Neuronal stem cell (in vitro differentiated cells): Measurements from ENCODE around the gene KLHL6.
"Not testable (repeated sequence)": the region's sequence is repeated elsewhere in the genome, so short reads cannot be mapped to it uniquely, and the experiment has no call there.

Source experiments
- DNase-seq: peaks from one replicate; pipeline ENCODE4 v3.0.0-alpha.2; 2013; ENCODE audit warnings: low spot score
- H2AFZ ChIP-seq: one replicate; pipeline ENCODE4 v1.6.1; 2013; ENCODE audit warnings: mild to moderate bottlenecking, low read length, inconsistent platforms
- H2AK5ac ChIP-seq: 2 replicates; pipeline ENCODE4 v1.6.1; 2013; ENCODE audit warnings: low read depth, mild to moderate bottlenecking, inconsistent platforms, low read length, moderate library complexity, mixed read lengths
- H2BK120ac ChIP-seq: 2 replicates; pipeline ENCODE4 v1.6.1; 2013; ENCODE audit warnings: low read depth, mild to moderate bottlenecking, inconsistent platforms, low read length, moderate library complexity, mixed read lengths
- H2BK12ac ChIP-seq: one replicate; pipeline ENCODE4 v1.6.1; 2013; ENCODE audit warnings: low read length, inconsistent platforms
- H2BK15ac ChIP-seq: 2 replicates; pipeline ENCODE4 v1.6.1; 2013; ENCODE audit warnings: mild to moderate bottlenecking, low read length, inconsistent platforms, mixed read lengths
- H2BK5ac ChIP-seq: one replicate; pipeline ENCODE4 v1.6.1; 2013; ENCODE audit warnings: inconsistent platforms, mild to moderate bottlenecking, low read length, moderate library complexity
- H3K14ac ChIP-seq: one replicate; pipeline ENCODE4 v1.6.1; 2013; ENCODE audit warnings: low read length, inconsistent platforms
- H3K18ac ChIP-seq: 2 replicates; pipeline ENCODE4 v1.6.1; 2013; ENCODE audit warnings: low read length, inconsistent platforms
- H3K23ac ChIP-seq: 2 replicates; pipeline ENCODE4 v1.6.1; 2013; ENCODE audit warnings: low read depth, mild to moderate bottlenecking, mixed read lengths, low read length, inconsistent platforms; ENCODE audit not compliant: poor library complexity
- H3K27ac ChIP-seq: replicated peaks from 3 replicates; pipeline ENCODE4 v1.5.1; 2013; ENCODE audit warnings: low read length, inconsistent platforms
- H3K27me3 ChIP-seq, 3 experiments: 2 replicates each; pipeline ENCODE4 v1.6.1; 2013; ENCODE audit warnings: low read length in 3 of 3, mild to moderate bottlenecking in 2 of 3, inconsistent platforms in 1 of 3, low read depth in 1 of 3, mixed read lengths in 1 of 3, moderate library complexity in 1 of 3; ENCODE audit not compliant: control insufficient read depth in 3 of 3, insufficient read depth in 3 of 3
- H3K36me3 ChIP-seq, 2 donors: replicated peaks in 1 of 2; 2 replicates each; pipeline ENCODE4 v1.6.1; 2013; ENCODE audit warnings: low read length in 2 of 2; ENCODE audit not compliant: control insufficient read depth in 2 of 2, insufficient read depth in 2 of 2
- H3K4ac ChIP-seq: 2 replicates; pipeline ENCODE4 v1.6.1; 2013; ENCODE audit warnings: inconsistent platforms, mild to moderate bottlenecking, low read length, moderate library complexity
- H3K4me1 ChIP-seq, 2 donors: 1 replicate in 1 of 2; 2 replicates in 1 of 2; pipeline ENCODE4 v1.6.1; 2013; ENCODE audit warnings: low read length in 2 of 2, low read depth in 1 of 2; ENCODE audit not compliant: control insufficient read depth in 2 of 2, insufficient read depth in 1 of 2
- H3K4me2 ChIP-seq: one replicate; pipeline ENCODE4 v1.6.1; 2013; ENCODE audit warnings: mild to moderate bottlenecking, low read length, inconsistent platforms; ENCODE audit not compliant: insufficient read depth, poor library complexity, severe bottlenecking
- H3K4me3 ChIP-seq, 2 donors: 2 replicates each; pipeline ENCODE4 v1.5.1; 2013; ENCODE audit warnings: low read length in 2 of 2, mild to moderate bottlenecking in 2 of 2, inconsistent platforms in 1 of 2, moderate library complexity in 1 of 2
- H3K79me1 ChIP-seq: one replicate; pipeline ENCODE4 v1.6.1; 2013; ENCODE audit warnings: low read depth, mild to moderate bottlenecking, inconsistent platforms, low read length, moderate library complexity
- H3K9ac ChIP-seq: one replicate; pipeline ENCODE4 v1.6.1; 2013; ENCODE audit warnings: mild to moderate bottlenecking, low read depth, low read length, inconsistent platforms; ENCODE audit not compliant: poor library complexity
- H3K9me3 ChIP-seq, 2 donors: replicated peaks in 1 of 2; 2 replicates each; pipeline versions ENCODE3 to v1.6.1; 2013; ENCODE audit warnings: low read length in 2 of 2, mild to moderate bottlenecking in 2 of 2, inconsistent platforms in 1 of 2, low read depth in 1 of 2, mixed read lengths in 1 of 2, moderate library complexity in 1 of 2; ENCODE audit not compliant: control insufficient read depth in 2 of 2, insufficient read depth in 1 of 2
- H4K8ac ChIP-seq: one replicate; pipeline ENCODE4 v1.6.1; 2013; ENCODE audit warnings: low read depth, mild to moderate bottlenecking, inconsistent platforms, low read length, moderate library complexity
- H4K91ac ChIP-seq: one replicate; pipeline ENCODE4 v1.6.1; 2013; ENCODE audit warnings: low read length, low read depth, mild to moderate bottlenecking, inconsistent platforms; ENCODE audit not compliant: poor library complexity
- WGBS, 2 donors: extraction: QIAGEN DNeasy Blood & Tissue Kit; methylation state at CpG; one replicate each; pipeline ENCODE4 v1.1.7; 2013; ENCODE audit warnings: missing lambda C conversion rate in 2 of 2, mixed read lengths in 1 of 2; ENCODE audit not compliant: insufficient read length in 2 of 2, insufficient replicate concordance in 1 of 2; ENCODE audit errors: extremely low coverage in 2 of 2; 5-methylcytosine and 5-hydroxymethylcytosine counted together

Gene KLHL6

DNA sequence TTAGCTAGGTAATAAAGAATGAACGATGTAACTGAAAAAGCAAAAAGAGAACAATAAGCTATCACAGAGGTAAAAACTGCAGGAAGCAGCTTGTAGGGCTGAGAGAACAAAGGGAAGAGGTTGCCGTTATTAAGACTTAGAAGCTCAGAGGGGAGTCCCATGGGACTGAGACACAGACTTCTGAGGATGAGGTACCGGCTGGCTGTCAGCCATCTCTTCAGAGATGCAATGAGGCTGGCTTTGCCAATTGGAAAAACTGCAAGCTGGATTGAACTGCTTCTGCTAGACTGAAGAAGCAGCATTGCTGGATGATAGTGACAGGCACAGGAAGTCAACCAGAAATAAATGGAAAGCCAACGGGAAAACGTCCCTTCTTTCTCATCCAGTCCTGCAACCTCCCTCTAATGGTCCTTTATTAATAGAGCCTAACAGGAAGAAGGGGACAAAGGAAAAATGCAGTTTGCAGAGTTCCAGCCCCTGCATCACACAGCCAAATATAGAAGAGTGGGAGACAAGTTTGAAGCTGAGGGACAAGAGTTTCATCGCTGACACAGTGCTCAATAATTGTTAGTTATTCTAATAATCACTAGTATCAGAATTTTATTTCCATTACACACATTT, 21.1 kb upstream of the KLHL6 start:
- Histone ChIP-seq H2AFZ (peak overlapping the region; percentile 73), H3K79me1 (no peaks in the 10 kb centered on the region), H2BK12ac (no peak overlapping the region), H3K36me3 (no peaks in the 10 kb centered on the region), H2AK5ac (no peak overlapping the region), H3K27me3 (no peaks in the 10 kb centered on the region), H3K4me2 (no peak overlapping the region), H3K18ac (no peak overlapping the region), H2BK120ac (no peak overlapping the region), H3K4me3 (no peak overlapping the region), H4K91ac (no peak overlapping the region), H3K4me1 (peaks cover 0 to 9% of the 10 kb centered on the region in 2 donors), H3K9ac (no peak overlapping the region), H3K23ac (no peak overlapping the region), H3K9me3 (peaks cover 0 to 2% of the 10 kb centered on the region in 2 donors), H3K27ac (no peak overlapping the region), H3K14ac (no peak overlapping the region), H3K4ac (no peak overlapping the region), H2BK15ac (no peak overlapping the region), H2BK5ac (no peak overlapping the region), H4K8ac (no peak overlapping the region)
- WGBS, 2 donors, result no CpG with 5 or more reads among the region's 6 CpGs
- no peak for DNase-seq

GRCh38 chr3:183572935-183573334, 17.4 kb upstream of the KLHL6 start:
- Histone ChIP-seq H3K14ac (no peak overlapping the region), H2BK5ac (no peak overlapping the region), H2AK5ac (no peak overlapping the region), H2BK12ac (no peak overlapping the region), H4K91ac (no peak overlapping the region), H2BK15ac (no peak overlapping the region), H3K4ac (no peak overlapping the region), H3K36me3 (no peaks in the 10 kb centered on the region), H3K4me2 (no peak overlapping the region), H3K27me3 (no peaks in the 10 kb centered on the region), H3K23ac (no peak overlapping the region), H3K9me3 (no peaks in the 10 kb centered on the region), H4K8ac (no peak overlapping the region), H2BK120ac (no peak overlapping the region), H3K4me3 (no peak overlapping the region), H3K79me1 (no peaks in the 10 kb centered on the region), H2AFZ (no peak overlapping the region), H3K27ac (no peak overlapping the region), H3K4me1 (peaks cover 0 to 9% of the 10 kb centered on the region in 2 donors), H3K9ac (no peak overlapping the region), H3K18ac (no peak overlapping the region)
- WGBS, 2 donors, result no CpG with 5 or more reads among the region's 3 CpGs
- no peak for DNase-seq

DNA sequence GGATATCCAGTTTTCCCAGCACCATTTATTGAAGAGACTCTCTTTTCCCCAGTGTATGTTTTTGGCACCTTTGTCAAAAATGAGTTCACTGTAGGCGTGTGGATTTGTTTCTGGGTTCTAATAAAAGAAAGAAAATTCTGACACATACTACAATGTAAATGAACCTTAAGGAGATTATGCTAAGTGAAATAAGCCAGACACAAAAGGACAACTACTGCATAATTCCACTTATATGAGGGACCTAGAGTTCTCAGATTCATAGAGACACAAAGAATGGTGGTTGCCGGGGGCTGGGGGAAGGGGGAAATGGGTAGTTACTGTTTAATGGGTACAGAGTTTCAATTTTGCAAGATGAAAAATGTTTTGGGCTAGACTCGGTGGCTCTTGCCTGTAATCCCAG, 14.7 kb upstream of the KLHL6 start:
- H3K18ac ChIP-seq, H3K36me3 ChIP-seq, H3K4ac ChIP-seq, H3K4me3 ChIP-seq, H3K23ac ChIP-seq, H3K9ac ChIP-seq, H2BK12ac ChIP-seq, H3K9me3 ChIP-seq, H3K27me3 ChIP-seq, H2BK120ac ChIP-seq, H3K4me2 ChIP-seq, DNase-seq, H4K91ac ChIP-seq, H2AK5ac ChIP-seq, H3K79me1 ChIP-seq, H2AFZ ChIP-seq, H2BK5ac ChIP-seq, H4K8ac ChIP-seq, H3K14ac ChIP-seq, H3K4me1 ChIP-seq, H2BK15ac ChIP-seq, H3K27ac ChIP-seq: not testable (repeated sequence)
- no CpG with 5 or more reads among the region's 3 CpGs for WGBS, 2 donors

DNA sequence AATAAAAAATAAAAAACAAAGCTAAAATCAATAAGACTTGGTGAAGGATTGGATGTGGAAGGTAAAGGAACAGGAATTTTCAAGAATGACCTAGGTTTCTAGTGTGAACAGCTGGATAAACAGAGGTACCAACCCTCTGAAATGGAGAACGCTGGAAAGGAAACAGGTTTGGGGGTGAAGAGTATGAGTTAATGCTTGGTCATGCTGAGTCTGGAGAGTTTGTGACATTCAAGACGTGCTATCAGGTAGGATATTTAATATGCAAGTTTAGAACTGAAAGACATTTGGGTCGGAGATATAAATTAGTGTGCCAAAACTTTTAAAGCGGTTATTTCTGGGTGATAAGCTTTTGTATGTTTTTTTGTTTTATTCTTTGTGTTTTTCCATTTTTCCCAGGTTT, 11.4 kb upstream of the KLHL6 start:
- WGBS, 2 donors, result no CpG with 5 or more reads among the region's 4 CpGs
- Histone ChIP-seq H3K36me3 (no peaks in the 10 kb centered on the region), H3K27me3 (no peaks in the 10 kb centered on the region), H3K4me3 (no peak overlapping the region), H2BK5ac (no peak overlapping the region), H3K27ac (no peak overlapping the region), H3K14ac (no peak overlapping the region), H2AFZ (no peak overlapping the region), H3K23ac (no peak overlapping the region), H3K18ac (no peak overlapping the region), H2BK12ac (no peak overlapping the region), H3K4me1 (peaks cover 1 to 5% of the 10 kb centered on the region in 2 donors), H4K91ac (no peak overlapping the region), H2BK15ac (no peak overlapping the region), H4K8ac (no peak overlapping the region), H2BK120ac (no peak overlapping the region), H3K79me1 (no peaks in the 10 kb centered on the region), H3K9ac (no peak overlapping the region), H2AK5ac (no peak overlapping the region), H3K4ac (no peak overlapping the region), H3K9me3 (no peaks in the 10 kb centered on the region), H3K4me2 (no peak overlapping the region)
- DNase-seq, result no peak
